ENCODE measurements around the gene TBC1D2B. TPM values are rescaled to one million over a fixed set of nuclear protein-coding genes. Genes with fewer than 3 reads are reported as not detected.
A peak's percentile ranks its signal among the peaks of the same experiment; 100 is the strongest.

The TBC1D2B gene
- polyA plus RNA-seq, 3 donors: 25.9 to 30.5 (median 28.0) TPM

GRCh38 chr15:78076231-78077052 lies 1.1 kb downstream of the TBC1D2B start:
- no peak for DNase-seq

- DNase-seq: peak; percentile 81
These were observed 1.9 kb downstream of the TBC1D2B start for GRCh38 chr15:78075490-78076230.

- no peak for DNase-seq
These were observed 4.3 kb downstream of the TBC1D2B start for GRCh38 chr15:78073046-78073787.

GRCh38 chr15:78072080-78072892 lies 5.2 kb downstream of the TBC1D2B start:
- DNase-seq: no peak

GRCh38 chr15:78071383-78071782 lies 6.1 kb downstream of the TBC1D2B start:
- no peak for DNase-seq

GRCh38 chr15:78070049-78070700 lies 7.3 kb downstream of the TBC1D2B start:
- DNase-seq: no peak

GRCh38 chr15:78069462-78070029 lies 8.0 kb downstream of the TBC1D2B start:
- DNase-seq: no peak

- DNase-seq: no peak
These were observed 8.5 kb downstream of the TBC1D2B start for GRCh38 chr15:78069052-78069414.

GRCh38 chr15:78067328-78068228 lies 9.9 kb downstream of the TBC1D2B start:
- no peak for DNase-seq

GRCh38 chr15:78065973-78066946 lies 11.3 kb downstream of the TBC1D2B start:
- no peak for DNase-seq

- DNase-seq: no peak
These were observed 12.1 kb downstream of the TBC1D2B start for GRCh38 chr15:78065284-78065872.

GRCh38 chr15:78064544-78064943 lies 13.0 kb downstream of the TBC1D2B start:
- no peak for DNase-seq

GRCh38 chr15:78063970-78064385 lies 13.5 kb downstream of the TBC1D2B start:
- no peak for DNase-seq

GRCh38 chr15:78063217-78063616 lies 14.3 kb downstream of the TBC1D2B start:
- DNase-seq: no peak

GRCh38 chr15:78061963-78062427 lies 15.5 kb downstream of the TBC1D2B start:
- DNase-seq: no peak

- no peak for DNase-seq
These were observed 17.3 kb downstream of the TBC1D2B start for GRCh38 chr15:78060232-78060631.

- no peak for DNase-seq
These were observed 18.2 kb downstream of the TBC1D2B start for GRCh38 chr15:78059110-78059839.

Data from renal pelvis (tissue), 4 donors.